ENCODE results near the gene COPZ2.

Gene COPZ2

GRCh38 chr17:48058393-48059124 lies 21.0 kb upstream of the COPZ2 start:
- H4K20me1 ChIP-seq (ENCODE audit: insufficient read depth, low read length), result no peaks in the 10 kb centered on the region
- no peaks in the 10 kb centered on the region for H3K27me3 ChIP-seq (ENCODE audit: insufficient read depth, low read length)
- no peak overlapping the region for H3K4me3 ChIP-seq (ENCODE audit: low read depth, low read length, poor library complexity, severe bottlenecking)
- no peak overlapping the region for H3K4me2 ChIP-seq (ENCODE audit: low read length)
- H3K27ac ChIP-seq (ENCODE audit: low read depth, low read length, poor library complexity, severe bottlenecking), result no peak overlapping the region
- H3K9me2 ChIP-seq (ENCODE audit: low read depth, low read length), result no peaks in the 10 kb centered on the region
- H2AFZ ChIP-seq (ENCODE audit: low read length), result no peak overlapping the region
- H3F3A ChIP-seq (ENCODE audit: insufficient read depth, low read length), result no peaks in the 10 kb centered on the region
- no peak for TF ChIP-seq EZH2 (IDR thresholded peaks at IDR 0.05; ENCODE audit: borderline replicate concordance, low read length)
- TF ChIP-seq CTCF (IDR thresholded peaks at IDR 0.05; ENCODE audit: low read length), result no peak
- peaks cover 90% of the 10 kb centered on the region for H3K36me3 ChIP-seq (ENCODE audit: insufficient read depth, low read length)
- H3K79me2 ChIP-seq (ENCODE audit: insufficient read depth, low read length), result no peaks in the 10 kb centered on the region; the same call in 1 of the 2 replicates
- peaks cover 28% of the 10 kb centered on the region for H3K4me1 ChIP-seq (ENCODE audit: insufficient read depth, low read length, severe bottlenecking)
- no peak overlapping the region for H3K9ac ChIP-seq (ENCODE audit: low read length)
- no peaks in the 10 kb centered on the region for H3K9me3 ChIP-seq (ENCODE audit: low read length)

GRCh38 chr17:48057626-48058025 lies 20.0 kb upstream of the COPZ2 start:
- Histone ChIP-seq H3K27me3 (ENCODE audit: insufficient read depth, low read length) (no peaks in the 10 kb centered on the region), H3K9ac (ENCODE audit: low read length) (no peak overlapping the region), H2AFZ (ENCODE audit: low read length) (no peak overlapping the region), H3F3A (ENCODE audit: insufficient read depth, low read length) (no peaks in the 10 kb centered on the region), H3K4me1 (ENCODE audit: insufficient read depth, low read length, severe bottlenecking) (peaks cover 37% of the 10 kb centered on the region), H3K4me2 (ENCODE audit: low read length) (no peak overlapping the region), H3K79me2 (ENCODE audit: insufficient read depth, low read length) (peaks cover 5% of the 10 kb centered on the region; the same call in 1 of the 2 replicates), H3K4me3 (ENCODE audit: low read depth, low read length, poor library complexity, severe bottlenecking) (no peak overlapping the region), H3K9me2 (ENCODE audit: low read depth, low read length) (no peaks in the 10 kb centered on the region), H3K27ac (ENCODE audit: low read depth, low read length, poor library complexity, severe bottlenecking) (no peak overlapping the region), H4K20me1 (ENCODE audit: insufficient read depth, low read length) (no peaks in the 10 kb centered on the region), H3K36me3 (ENCODE audit: insufficient read depth, low read length) (peaks cover 90% of the 10 kb centered on the region), H3K9me3 (ENCODE audit: low read length) (no peaks in the 10 kb centered on the region)
- TF ChIP-seq EZH2 (IDR thresholded peaks at IDR 0.05; ENCODE audit: borderline replicate concordance, low read length), result no peak
- TF ChIP-seq CTCF (IDR thresholded peaks at IDR 0.05; ENCODE audit: low read length), result no peak

- Histone ChIP-seq H3K4me2 (ENCODE audit: low read length) (no peak overlapping the region), H3K9me2 (ENCODE audit: low read depth, low read length) (no peaks in the 10 kb centered on the region), H3K79me2 (ENCODE audit: insufficient read depth, low read length) (peaks cover 5% of the 10 kb centered on the region; the same call in 1 of the 2 replicates), H2AFZ (ENCODE audit: low read length) (no peak overlapping the region), H3K9me3 (ENCODE audit: low read length) (no peaks in the 10 kb centered on the region), H3F3A (ENCODE audit: insufficient read depth, low read length) (no peaks in the 10 kb centered on the region), H3K9ac (ENCODE audit: low read length) (no peak overlapping the region), H3K4me1 (ENCODE audit: insufficient read depth, low read length, severe bottlenecking) (peaks cover 45% of the 10 kb centered on the region), H3K27me3 (ENCODE audit: insufficient read depth, low read length) (no peaks in the 10 kb centered on the region), H4K20me1 (ENCODE audit: insufficient read depth, low read length) (no peaks in the 10 kb centered on the region), H3K27ac (ENCODE audit: low read depth, low read length, poor library complexity, severe bottlenecking) (peak overlapping the region; percentile 77), H3K4me3 (ENCODE audit: low read depth, low read length, poor library complexity, severe bottlenecking) (no peak overlapping the region), H3K36me3 (ENCODE audit: insufficient read depth, low read length) (peaks cover 90% of the 10 kb centered on the region)
- no peak for TF ChIP-seq EZH2 (IDR thresholded peaks at IDR 0.05; ENCODE audit: borderline replicate concordance, low read length)
- TF ChIP-seq CTCF (IDR thresholded peaks at IDR 0.05; ENCODE audit: low read length), result no peak
These were observed 19.3 kb upstream of the COPZ2 start for GRCh38 chr17:48056879-48057278.

Measured in OCI-LY1 (cell line).